HT-29 (cell line): ENCODE data around the gene DNAH11. TPM values are rescaled to one million over a fixed set of nuclear protein-coding genes. Genes with fewer than 3 reads are reported as not detected.

Experiments used
- DNase-seq: peaks from one replicate; pipeline ENCODE4 v3.0.0-alpha.2; 2015; ENCODE audit warnings: low spot score
- total RNA-seq: library from RNA; depleted of rRNA; stranded (reverse); fragments of >200 nt; shearing (Covaris generic); gene quantifications from 2 replicates; pipeline ENCODE4 v1.2.3, GENCODE V29; 2014

DNAH11 gene
- total RNA-seq, 1 experiment from 2014 or later, result not detected

- no peak for DNase-seq
Measured at GRCh38 chr7:21768279-21768678, 225.4 kb downstream of the DNAH11 start.

- DNase-seq, result no peak
Measured at GRCh38 chr7:21771266-21771665, 228.4 kb downstream of the DNAH11 start.

GRCh38 chr7:21771906-21772610 is 229.2 kb downstream of the DNAH11 start:
- no peak for DNase-seq

- DNase-seq, result no peak
Measured at GRCh38 chr7:21773326-21773725, 230.5 kb downstream of the DNAH11 start.

- DNase-seq, result no peak
Measured at GRCh38 chr7:21777921-21778320, 235.1 kb downstream of the DNAH11 start.

GRCh38 chr7:21778953-21779352 is 236.1 kb downstream of the DNAH11 start:
- no peak for DNase-seq

- DNase-seq, result no peak
Measured at GRCh38 chr7:21782996-21783395, 240.2 kb downstream of the DNAH11 start.

GRCh38 chr7:21784989-21785388 is 242.2 kb downstream of the DNAH11 start:
- DNase-seq, result no peak

- DNase-seq, result no peak
Measured at GRCh38 chr7:21805791-21806190, 263.0 kb downstream of the DNAH11 start.

GRCh38 chr7:21806388-21806787 is 263.5 kb downstream of the DNAH11 start:
- DNase-seq, result no peak

- DNase-seq, result no peak
Measured at GRCh38 chr7:21819048-21819447, 276.2 kb downstream of the DNAH11 start.

- no peak for DNase-seq
Measured at GRCh38 chr7:21828841-21829240, 286.0 kb downstream of the DNAH11 start.

- DNase-seq, result no peak
Measured at GRCh38 chr7:21829731-21830130, 286.9 kb downstream of the DNAH11 start.

GRCh38 chr7:21844742-21845141 is 301.9 kb downstream of the DNAH11 start:
- no peak for DNase-seq

GRCh38 chr7:21850531-21851285 is 307.9 kb downstream of the DNAH11 start:
- DNase-seq, result no peak

GRCh38 chr7:21851559-21851967 is 308.7 kb downstream of the DNAH11 start:
- no peak for DNase-seq

GRCh38 chr7:21865631-21866204 is 322.9 kb downstream of the DNAH11 start:
- peak; percentile 61 for DNase-seq

- DNase-seq, result no peak
Measured at GRCh38 chr7:21866731-21867130, 323.9 kb downstream of the DNAH11 start.

- no peak for DNase-seq
Measured at GRCh38 chr7:21867226-21867625, 324.4 kb downstream of the DNAH11 start.

GRCh38 chr7:21867816-21868575 is 325.2 kb downstream of the DNAH11 start:
- no peak for DNase-seq

GRCh38 chr7:21868576-21868850 is 325.7 kb downstream of the DNAH11 start:
- DNase-seq, result no peak

GRCh38 chr7:21869785-21870402 is 327.1 kb downstream of the DNAH11 start:
- DNase-seq, result no peak
